Measurements from ENCODE around the gene CUX1. TPM values are rescaled to one million over a fixed set of nuclear protein-coding genes. Genes with fewer than 3 reads are reported as not detected.

The CUX1 gene
- total RNA-seq, 1 experiment from 2014 or later = 53.5 TPM

GRCh38 chr7:102184303-102184702 is 366.9 kb downstream of the CUX1 start:
- Histone ChIP-seq H3K9me3 (ENCODE audit: control insufficient read depth, low read depth, low read length) (no peaks in the 10 kb centered on the region), H2AFZ (ENCODE audit: low read length) (no peak overlapping the region), H3K14ac (ENCODE audit: insufficient read depth, low read length) (no peak overlapping the region), H3K4me1 (ENCODE audit: insufficient read depth, low read length) (no peaks in the 10 kb centered on the region), H3K79me1 (ENCODE audit: insufficient read depth, low read depth, low read length, poor library complexity, severe bottlenecking) (no peaks in the 10 kb centered on the region), H3K79me2 (ENCODE audit: insufficient read depth, low read length) (no peaks in the 10 kb centered on the region), H2BK15ac (ENCODE audit: low read depth, low read length) (no peak overlapping the region), H3K18ac (ENCODE audit: insufficient read length, low read depth, low read length) (no peak overlapping the region), H2BK12ac (ENCODE audit: insufficient read length, low read depth, low read length) (no peak overlapping the region), H3K9ac (ENCODE audit: extremely low read depth, insufficient read length, low read length) (no peak overlapping the region), H2AK5ac (ENCODE audit: insufficient read length, low read length) (no peak overlapping the region), H3K4me2 (ENCODE audit: insufficient read depth, insufficient read length, low read length) (no peak overlapping the region), H3K27me3 (ENCODE audit: insufficient read depth, low read length) (no peaks in the 10 kb centered on the region), H3K23ac (ENCODE audit: insufficient read length, low read depth, low read length) (no peak overlapping the region), H3K23me2 (ENCODE audit: insufficient read length, low read depth, low read length, poor library complexity, severe bottlenecking) (no peaks in the 10 kb centered on the region), H3K56ac (ENCODE audit: insufficient read length, low read depth, low read length) (no peak overlapping the region), H4K91ac (ENCODE audit: insufficient read length, low read depth, low read length) (no peak overlapping the region), H3K4ac (ENCODE audit: low read depth, low read length) (no peak overlapping the region), H2BK20ac (ENCODE audit: low read depth, low read length, poor library complexity, severe bottlenecking) (no peak overlapping the region), H2BK5ac (ENCODE audit: insufficient read length, low read length) (no peak overlapping the region), H4K20me1 (ENCODE audit: control insufficient read depth, insufficient read depth, insufficient read length) (no peaks in the 10 kb centered on the region), H3K27ac (ENCODE audit: insufficient read length, low read depth, low read length) (no peak overlapping the region), H2BK120ac (ENCODE audit: low read depth, low read length, poor library complexity, severe bottlenecking) (no peak overlapping the region), H4K5ac (ENCODE audit: insufficient read length, low read depth, low read length) (no peak overlapping the region), H4K8ac (replicated peaks; ENCODE audit: insufficient read length, low read depth, low read length) (no peak overlapping the region), H3T11ph (ENCODE audit: low read length) (no peak overlapping the region)
- Mint-ChIP-seq H3K4me3 (no peak overlapping the region), H3K4me1 (no peaks in the 10 kb centered on the region), H3K9me3 (no peaks in the 10 kb centered on the region), H3K27ac (no peak overlapping the region), H3K27me3 (ENCODE audit: low read depth) (no peaks in the 10 kb centered on the region), H3K36me3 (ENCODE audit: insufficient read depth in 1 of 3, low read depth in 3 of 3) (peaks cover 10 to 50% (median 49%) of the 10 kb centered on the region in 3 experiments)
- WGBS (ENCODE audit: extremely low coverage, insufficient read length, low lambda C conversion rate) = no CpG with 5 or more reads among the region's 4 CpGs
- no peak for TF ChIP-seq CTCF (conservative IDR thresholded peaks at IDR 0.05)
- DNase-seq = no peak

Measured in H9 (cell line).